Erythroblast (primary cell): ENCODE results near the gene THAP5.

ENCODE experiments used
- DNase-seq, 2 experiments: peaks; one replicate each; lab custom pipeline; 2025; lab: John Stamatoyannopoulos, UW
- GATA1 ChIP-seq: IDR thresholded peaks from 2 replicates; pipeline ENCODE4 v1.6.1; 2011; ENCODE audit warnings: low read depth, mild to moderate bottlenecking, control low read depth, low read length, moderate library complexity
- POLR2A ChIP-seq: IDR thresholded peaks from 2 replicates; pipeline ENCODE4 v1.6.1; 2011; ENCODE audit warnings: mild to moderate bottlenecking, low read length

Gene THAP5

DNA sequence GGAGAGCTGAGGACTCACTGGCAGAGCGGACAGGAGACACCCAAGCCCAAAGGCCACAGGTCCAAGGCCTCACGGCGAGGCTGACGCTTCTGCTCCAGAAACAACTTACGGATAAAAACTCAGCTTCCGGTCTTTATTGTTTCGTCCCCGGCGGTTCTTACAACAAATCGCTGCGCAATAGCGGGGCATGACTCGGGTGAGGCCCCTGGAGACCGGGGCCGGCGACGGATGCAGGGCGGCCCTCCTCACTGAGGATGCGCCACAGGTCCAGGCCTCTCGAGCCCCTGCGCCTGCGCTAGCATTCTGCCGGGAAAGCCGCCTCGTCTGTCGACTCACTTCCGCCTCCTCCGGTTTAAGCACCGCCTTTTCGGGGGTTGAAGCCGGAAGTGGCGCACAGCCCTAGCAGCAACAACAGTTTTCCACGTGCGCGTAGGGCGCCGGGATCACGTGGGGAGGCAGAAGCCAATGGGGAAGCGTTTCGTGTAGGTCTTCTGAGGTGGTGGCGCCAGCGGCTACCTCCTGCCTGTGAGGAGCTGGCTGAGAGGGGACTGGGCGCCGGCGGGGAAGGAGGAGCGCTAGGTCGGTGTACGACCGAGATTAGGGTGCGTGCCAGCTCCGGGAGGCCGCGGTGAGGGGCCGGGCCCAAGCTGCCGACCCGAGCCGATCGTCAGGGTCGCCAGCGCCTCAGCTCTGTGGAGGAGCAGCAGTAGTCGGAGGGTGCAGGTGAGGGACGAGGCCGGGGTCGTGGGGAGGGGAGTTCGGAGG, at the start of gene THAP5, which contains the start of gene DNAJB9:
Gene THAP5, minus strand, starts transcription at position 326 of the 765 bp plus-strand sequence. Its CDS starts 137 bp downstream, at position 189.
Gene DNAJB9, plus strand, starts transcription at position 494 of the 765 bp plus-strand sequence. CDS start 1,853 bp downstream, outside the sequence.
- peak; percentile 100 for DNase-seq
- TF ChIP-seq GATA1 (no peak), POLR2A (peak; percentile 99)

DNA sequence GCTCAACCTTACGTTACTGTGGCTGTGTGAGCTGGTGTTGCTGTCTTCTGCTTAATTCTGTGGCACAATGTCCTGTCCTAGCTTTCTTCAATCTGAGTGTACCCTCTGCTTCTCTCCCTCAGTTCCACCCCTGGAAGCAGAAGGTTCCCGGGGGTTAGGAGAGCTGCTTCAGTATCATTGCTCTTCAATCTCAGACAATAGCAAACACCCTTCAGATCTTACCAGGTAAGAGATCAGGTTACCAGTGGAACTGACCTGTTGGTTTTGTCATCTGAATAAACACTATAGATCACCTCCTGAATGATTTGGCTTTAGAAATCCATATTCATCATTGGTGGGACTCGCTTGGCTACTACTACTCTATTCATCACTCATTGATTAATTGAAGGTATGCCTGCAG, 48.5 kb upstream of the THAP5 start:
- TF ChIP-seq POLR2A (no peak), GATA1 (no peak)
- DNase-seq, result no peak

GRCh38 chr7:108614896-108615295, 45.4 kb upstream of the THAP5 start:
- DNase-seq, result no peak
- TF ChIP-seq GATA1 (no peak), POLR2A (no peak)

GRCh38 chr7:108613949-108614381, 44.5 kb upstream of the THAP5 start:
- no peak for DNase-seq
- TF ChIP-seq POLR2A, result no peak
- no peak for TF ChIP-seq GATA1

DNA sequence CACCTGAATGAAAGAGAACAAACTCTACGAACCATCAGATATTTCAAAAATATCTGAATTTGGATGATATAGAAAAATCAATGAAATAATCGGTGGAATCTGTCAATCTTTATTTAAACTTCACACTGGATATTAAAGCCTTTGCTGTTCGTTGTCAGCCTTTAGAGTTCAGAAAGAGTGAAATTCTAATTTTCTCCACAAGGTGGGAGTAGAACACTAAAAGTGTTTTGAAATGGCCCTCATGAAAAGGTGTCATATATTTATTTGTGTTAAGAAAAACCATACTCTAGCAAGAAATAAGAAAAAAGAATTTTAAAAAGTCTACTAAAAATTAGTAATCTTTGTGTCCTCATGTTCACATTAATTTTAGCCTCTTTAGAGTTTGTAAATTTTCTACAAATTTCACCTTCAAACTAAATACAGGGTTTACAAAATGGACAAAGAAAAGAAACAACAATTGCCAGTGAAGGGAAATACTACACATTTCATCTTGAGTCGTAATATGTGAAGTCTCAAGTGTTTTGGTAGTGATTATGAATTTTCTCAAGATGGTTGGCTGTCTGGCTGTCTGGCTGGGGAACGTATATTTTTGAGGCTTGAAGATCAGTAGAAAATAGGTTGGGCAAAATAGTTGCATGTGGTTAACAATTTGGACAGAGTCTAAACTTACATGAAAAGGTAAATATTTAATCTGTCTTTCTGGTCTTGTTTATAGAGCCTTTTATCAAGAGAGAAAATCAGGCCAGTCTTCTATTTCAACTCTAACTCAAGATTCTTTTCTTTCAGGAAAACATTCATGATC, 43.8 kb upstream of the THAP5 start:
- TF ChIP-seq GATA1, result no peak
- no peak for TF ChIP-seq POLR2A

GRCh38 chr7:108611268-108611667, 41.8 kb upstream of the THAP5 start:
- TF ChIP-seq GATA1 (no peak), POLR2A (no peak)
- no peak for DNase-seq

More for the DNA sequence above, 43.8 kb upstream of the THAP5 start:
- DNase-seq, result peak; percentile 46 to 76

DNA sequence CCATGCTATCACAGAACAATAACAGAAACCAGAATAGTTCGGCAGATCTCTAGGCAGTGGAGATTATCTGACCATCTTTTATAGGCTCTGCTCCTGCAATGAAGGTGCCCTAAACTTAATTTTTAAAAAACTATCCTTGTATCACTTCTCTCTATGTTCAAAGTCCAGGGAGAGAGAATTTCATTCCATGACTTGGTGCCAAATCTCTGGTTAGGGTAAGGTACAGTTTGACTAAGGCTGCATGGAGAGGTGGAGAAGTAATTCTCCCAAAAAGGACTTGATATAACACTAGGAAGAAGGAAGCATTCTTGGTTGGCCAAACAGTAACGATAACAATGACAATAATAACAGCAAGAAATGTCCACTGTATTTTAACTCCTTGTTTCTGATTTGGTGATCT, 40.1 kb upstream of the THAP5 start:
- TF ChIP-seq GATA1 (no peak), POLR2A (no peak)
- no peak for DNase-seq

GRCh38 chr7:108605559-108606201, 36.2 kb upstream of the THAP5 start:
- DNase-seq, result no peak
- TF ChIP-seq GATA1, result no peak
- TF ChIP-seq POLR2A, result no peak

- no peak for TF ChIP-seq POLR2A
- TF ChIP-seq GATA1, result no peak
Measured at GRCh38 chr7:108604307-108605077, 35.0 kb upstream of the THAP5 start.

DNA sequence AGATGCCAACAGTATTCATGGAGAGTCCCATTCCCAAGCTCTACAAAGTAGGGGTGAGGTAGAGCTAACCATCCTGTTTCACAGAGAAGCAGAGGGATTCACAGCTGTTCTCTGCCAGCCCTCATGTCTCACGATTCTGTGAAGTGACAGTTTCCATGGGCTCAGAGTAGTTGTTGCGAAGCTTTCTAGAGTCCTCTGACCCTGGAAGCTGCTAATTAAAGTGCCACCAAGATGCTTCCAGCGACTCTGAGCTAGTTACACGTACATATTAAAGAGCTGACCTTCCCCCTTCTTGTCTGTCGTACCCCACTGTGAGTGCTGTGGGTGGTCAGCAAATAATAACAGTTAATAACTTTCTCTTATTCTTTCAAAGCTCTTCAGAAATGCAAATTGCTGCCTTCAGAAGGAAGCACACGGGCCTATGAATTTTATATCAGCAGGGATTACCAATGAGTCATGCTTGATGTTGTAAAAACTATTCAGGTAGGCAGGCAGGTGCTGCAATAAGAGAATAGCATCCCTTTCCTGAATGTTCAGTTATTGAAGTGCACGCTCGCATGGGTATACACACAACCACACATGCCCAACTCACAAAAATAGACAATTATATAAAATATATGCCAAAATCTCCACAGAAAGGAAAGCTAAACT, 34.3 kb upstream of the THAP5 start:
- TF ChIP-seq POLR2A, result no peak
- TF ChIP-seq GATA1, result no peak
- peak in 1 of 2 experiments; percentile 23 for DNase-seq

More at GRCh38 chr7:108604307-108605077, 35.0 kb upstream of the THAP5 start:
- peak; percentile 87 to 94 for DNase-seq

GRCh38 chr7:108600399-108600798, 30.9 kb upstream of the THAP5 start:
- DNase-seq, result no peak
- TF ChIP-seq POLR2A (no peak), GATA1 (no peak)

DNA sequence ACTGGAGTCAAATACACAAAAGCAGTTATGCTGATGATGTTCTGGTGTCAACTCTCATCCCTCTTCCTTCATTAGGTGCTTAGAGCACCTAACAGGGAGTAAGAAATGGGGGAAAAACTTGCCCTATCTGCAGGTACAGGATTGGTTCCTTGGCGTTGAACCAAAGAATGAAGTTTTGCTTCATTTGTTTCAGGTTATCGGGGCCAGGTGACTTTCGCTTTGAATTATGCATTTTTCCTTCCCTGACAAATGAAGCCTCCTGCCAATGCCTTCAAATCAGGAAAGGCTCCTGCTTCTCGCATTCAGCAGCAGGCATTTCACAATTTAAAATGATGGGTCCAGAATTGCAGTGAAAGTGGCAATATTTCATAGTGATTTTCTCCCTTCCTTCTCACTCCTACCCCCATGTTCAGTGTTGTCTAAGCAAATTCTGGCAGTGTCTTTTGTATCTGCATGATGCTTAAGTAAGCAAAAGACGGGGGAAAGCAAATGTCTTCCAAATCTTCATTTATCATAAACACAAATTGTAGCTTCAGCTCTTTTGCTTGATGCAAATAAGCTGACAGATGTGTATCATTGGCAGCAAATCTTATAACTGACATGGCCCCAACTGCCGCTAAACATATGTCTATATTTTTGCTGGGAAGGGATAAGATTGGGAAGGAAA, 29.5 kb upstream of the THAP5 start:
- no peak for TF ChIP-seq GATA1
- no peak for TF ChIP-seq POLR2A
- no peak for DNase-seq
